ENCODE results near the gene PLPPR1.

PLPPR1 gene

GRCh38 chr9:101333926-101334702 lies 305.6 kb downstream of the PLPPR1 start:
- DNase-seq (ENCODE audit: extremely low read depth in 1 of 2, low read depth in 1 of 2), result no peak

- no peak for DNase-seq (ENCODE audit: extremely low read depth in 1 of 2, low read depth in 1 of 2)
Observed at GRCh38 chr9:101336091-101336490, 307.6 kb downstream of the PLPPR1 start.

GRCh38 chr9:101337237-101337636 lies 308.7 kb downstream of the PLPPR1 start:
- DNase-seq (ENCODE audit: extremely low read depth in 1 of 2, low read depth in 1 of 2), result no peak

- DNase-seq (ENCODE audit: extremely low read depth in 1 of 2, low read depth in 1 of 2), result no peak
Observed at GRCh38 chr9:101341958-101342357, 313.4 kb downstream of the PLPPR1 start.

GRCh38 chr9:101342595-101342994 lies 314.1 kb downstream of the PLPPR1 start:
- DNase-seq (ENCODE audit: extremely low read depth in 1 of 2, low read depth in 1 of 2), result no peak

- no peak for DNase-seq (ENCODE audit: extremely low read depth in 1 of 2, low read depth in 1 of 2)
Observed at GRCh38 chr9:101350285-101350684, 321.8 kb downstream of the PLPPR1 start.

- DNase-seq (ENCODE audit: extremely low read depth in 1 of 2, low read depth in 1 of 2), result no peak
Observed at GRCh38 chr9:101352892-101353463, 324.5 kb downstream of the PLPPR1 start.

GRCh38 chr9:101353683-101354082 lies 325.2 kb downstream of the PLPPR1 start:
- no peak for DNase-seq (ENCODE audit: extremely low read depth in 1 of 2, low read depth in 1 of 2)

- DNase-seq (ENCODE audit: extremely low read depth in 1 of 2, low read depth in 1 of 2), result no peak
Observed at GRCh38 chr9:101354143-101354764, 325.7 kb downstream of the PLPPR1 start.

- no peak for DNase-seq (ENCODE audit: extremely low read depth in 1 of 2, low read depth in 1 of 2)
Observed at GRCh38 chr9:101354765-101355708, 326.5 kb downstream of the PLPPR1 start.

GRCh38 chr9:101356619-101357018 lies 328.1 kb downstream of the PLPPR1 start:
- DNase-seq (ENCODE audit: extremely low read depth in 1 of 2, low read depth in 1 of 2), result no peak

GRCh38 chr9:101359679-101360078 lies 331.2 kb downstream of the PLPPR1 start:
- no peak for DNase-seq (ENCODE audit: extremely low read depth in 1 of 2, low read depth in 1 of 2)

GRCh38 chr9:101360647-101361046 lies 332.1 kb downstream of the PLPPR1 start:
- DNase-seq (ENCODE audit: extremely low read depth in 1 of 2, low read depth in 1 of 2), result no peak

- no peak for DNase-seq (ENCODE audit: extremely low read depth in 1 of 2, low read depth in 1 of 2)
Observed at GRCh38 chr9:101362450-101362849, 333.9 kb downstream of the PLPPR1 start.

- no peak for DNase-seq (ENCODE audit: extremely low read depth in 1 of 2, low read depth in 1 of 2)
Observed at GRCh38 chr9:101365181-101365580, 336.7 kb downstream of the PLPPR1 start.

- no peak for DNase-seq (ENCODE audit: extremely low read depth in 1 of 2, low read depth in 1 of 2)
Observed at GRCh38 chr9:101366038-101366756, 337.7 kb downstream of the PLPPR1 start.

GRCh38 chr9:101367323-101367722 lies 338.8 kb downstream of the PLPPR1 start:
- DNase-seq (ENCODE audit: extremely low read depth in 1 of 2, low read depth in 1 of 2), result no peak

GRCh38 chr9:101369286-101369685 lies 340.8 kb downstream of the PLPPR1 start:
- DNase-seq (ENCODE audit: extremely low read depth in 1 of 2, low read depth in 1 of 2), result no peak

- DNase-seq (ENCODE audit: extremely low read depth in 1 of 2, low read depth in 1 of 2), result no peak
Observed at GRCh38 chr9:101369884-101370531, 341.5 kb downstream of the PLPPR1 start.

- no peak for DNase-seq (ENCODE audit: extremely low read depth in 1 of 2, low read depth in 1 of 2)
Observed at GRCh38 chr9:101371813-101372212, 343.3 kb downstream of the PLPPR1 start.
